Calu3 (cell line): ENCODE measurements around the gene DEFB131A. TPM values are rescaled to one million over a fixed set of nuclear protein-coding genes. Genes with fewer than 3 reads are reported as not detected.
"Not testable (repeated sequence)": the region's sequence is repeated elsewhere in the genome, so short reads cannot be mapped to it uniquely, and the experiment has no call there.

ENCODE experiments used
- Bru-seq: library from RNA; stranded (reverse); fragments of 400-500 nt; gene quantifications from one replicate; lab custom pipeline; 2021; lab: Mats Ljungman, UMichigan
- BruChase-seq, 2 experiments: library from RNA; stranded (reverse); fragments of 400-500 nt; gene quantifications; one replicate each; lab custom pipeline; 2021; lab: Mats Ljungman, UMichigan
- BruUV-seq: library from RNA; stranded (reverse); fragments of 400-500 nt; replicated peaks from 2 replicates; lab custom pipeline; 2021; lab: Mats Ljungman, UMichigan
- CTCF ChIA-PET: fragments of 300-600 bp; sonication (Branson Sonifier 250); formaldehyde crosslinking; loops from one replicate; lab custom pipeline; 2022; ENCODE audit warnings: antibody characterized with exemption; lab: Charles Lee
- DNase-seq: peaks from one replicate; pipeline ENCODE4 v3.0.0; 2022
- H3K27ac Mint-ChIP-seq: one replicate; pipeline ENCODE4 v1.8.0; 2022; ENCODE audit warnings: mixed read lengths; ENCODE audit not compliant: unreplicated experiment
- H3K27me3 Mint-ChIP-seq: one replicate; pipeline ENCODE4 v1.8.0; 2022; ENCODE audit warnings: mixed read lengths; ENCODE audit not compliant: unreplicated experiment
- H3K36me3 Mint-ChIP-seq: one replicate; pipeline ENCODE4 v1.8.0; 2022; ENCODE audit warnings: mild to moderate bottlenecking, moderate library complexity, mixed read lengths; ENCODE audit not compliant: insufficient read depth, unreplicated experiment
- H3K4me1 Mint-ChIP-seq: one replicate; pipeline ENCODE4 v1.8.0; 2022; ENCODE audit warnings: mild to moderate bottlenecking, low read depth, mixed read lengths; ENCODE audit not compliant: unreplicated experiment
- H3K4me3 Mint-ChIP-seq: one replicate; pipeline ENCODE4 v1.8.0; 2022; ENCODE audit warnings: mild to moderate bottlenecking, low read depth, moderate library complexity, mixed read lengths; ENCODE audit not compliant: unreplicated experiment
- H3K9me3 Mint-ChIP-seq: one replicate; pipeline ENCODE4 v1.8.0; 2022; ENCODE audit warnings: low read depth, mixed read lengths; ENCODE audit not compliant: unreplicated experiment
- CTCF ChIP-seq: fragments of 200-600 bp; IDR thresholded peaks from one replicate; pipeline ENCODE4 v1.8.0; 2022; ENCODE audit warnings: antibody characterized with exemption; ENCODE audit not compliant: unreplicated experiment
- intact Hi-C: fragments of 100-400 bp; cut with micrococcal nuclease; formaldehyde crosslinking; loops from one replicate; pipeline ENCODE4 v1.10.0; 2022; ENCODE audit not compliant: unreplicated experiment
- long read RNA-seq: library from polyadenylated mRNA; stranded (forward); transcript quantifications from one replicate; pipeline ENCODE4 v2.0.0, GENCODE V29; 2022
- total RNA-seq: library from RNA; stranded (reverse); gene quantifications from 2 replicates; pipeline ENCODE4 v1.2.3, GENCODE V29; 2022

Gene DEFB131A
- total RNA-seq (not detected in 2 replicates), Bru-seq, nascent RNA (not detected), BruChase-seq, experiment 1, labeled RNA remaining after a 6-hour chase (not detected), BruChase-seq, experiment 2, labeled RNA remaining after a 2-hour chase (not detected)
- long read RNA-seq, result 0 reads

- CTCF ChIA-PET, H3K27ac Mint-ChIP-seq, H3K9me3 Mint-ChIP-seq, BruUV-seq, DNase-seq, H3K4me3 Mint-ChIP-seq, intact Hi-C loops, H3K27me3 Mint-ChIP-seq, H3K36me3 Mint-ChIP-seq, H3K4me1 Mint-ChIP-seq: not testable (repeated sequence)
Observed at GRCh38 chr4:9444114-9444513, at the start of gene DEFB131A. Gene DEFB131A, plus strand, starts transcription at chr4:9444414. Its CDS starts 120 bp downstream, at chr4:9444534.

- H3K4me1 Mint-ChIP-seq, H3K4me3 Mint-ChIP-seq, DNase-seq: not testable (repeated sequence)
Observed at GRCh38 chr4:9405774-9406173, 38.4 kb upstream of the DEFB131A start.

GRCh38 chr4:9406491-9406890 lies 37.7 kb upstream of the DEFB131A start:
- H3K9me3 Mint-ChIP-seq, DNase-seq, H3K4me1 Mint-ChIP-seq, H3K4me3 Mint-ChIP-seq, H3K27me3 Mint-ChIP-seq, CTCF ChIA-PET, H3K36me3 Mint-ChIP-seq, BruUV-seq, H3K27ac Mint-ChIP-seq, intact Hi-C loops: not testable (repeated sequence)

More at GRCh38 chr4:9405774-9406173, 38.4 kb upstream of the DEFB131A start:
- H3K27ac Mint-ChIP-seq, H3K36me3 Mint-ChIP-seq, H3K9me3 Mint-ChIP-seq, BruUV-seq, intact Hi-C loops, CTCF ChIA-PET, H3K27me3 Mint-ChIP-seq: not testable (repeated sequence)

GRCh38 chr4:9409793-9410192 lies 34.4 kb upstream of the DEFB131A start:
- Mint-ChIP-seq H3K36me3 (no peaks in the 10 kb centered on the region), H3K4me3 (no peak overlapping the region), H3K9me3 (peaks cover 7% of the 10 kb centered on the region), H3K27ac (no peak overlapping the region), H3K27me3 (no peaks in the 10 kb centered on the region), H3K4me1 (no peaks in the 10 kb centered on the region)
- no peak for DNase-seq
- intact Hi-C loops, result no loop called here
- CTCF ChIA-PET, result no interaction called here
- no peak for TF ChIP-seq CTCF
- BruUV-seq, result no TSS peak

GRCh38 chr4:9421884-9422455 lies 22.2 kb upstream of the DEFB131A start:
- DNase-seq, BruUV-seq, H3K36me3 Mint-ChIP-seq, H3K27ac Mint-ChIP-seq, H3K4me1 Mint-ChIP-seq, intact Hi-C loops, H3K27me3 Mint-ChIP-seq, H3K9me3 Mint-ChIP-seq, H3K4me3 Mint-ChIP-seq, CTCF ChIA-PET: not testable (repeated sequence)

- intact Hi-C loops, H3K4me3 Mint-ChIP-seq, H3K4me1 Mint-ChIP-seq, H3K27me3 Mint-ChIP-seq, BruUV-seq, H3K36me3 Mint-ChIP-seq, H3K9me3 Mint-ChIP-seq, H3K27ac Mint-ChIP-seq, DNase-seq, CTCF ChIA-PET: not testable (repeated sequence)
Observed at GRCh38 chr4:9425916-9426315, 18.3 kb upstream of the DEFB131A start.

GRCh38 chr4:9430061-9430460 lies 14.2 kb upstream of the DEFB131A start:
- H3K9me3 Mint-ChIP-seq, intact Hi-C loops, H3K36me3 Mint-ChIP-seq, CTCF ChIA-PET, DNase-seq, H3K4me1 Mint-ChIP-seq, H3K4me3 Mint-ChIP-seq, H3K27me3 Mint-ChIP-seq, BruUV-seq, H3K27ac Mint-ChIP-seq: not testable (repeated sequence)

- H3K27me3 Mint-ChIP-seq, H3K27ac Mint-ChIP-seq, BruUV-seq, H3K4me1 Mint-ChIP-seq, intact Hi-C loops, DNase-seq, H3K4me3 Mint-ChIP-seq, H3K36me3 Mint-ChIP-seq, CTCF ChIA-PET, H3K9me3 Mint-ChIP-seq: not testable (repeated sequence)
Observed at GRCh38 chr4:9433320-9433719, 10.9 kb upstream of the DEFB131A start.

- H3K4me1 Mint-ChIP-seq, result not testable (repeated sequence)
Observed at GRCh38 chr4:9436728-9437127, 7.5 kb upstream of the DEFB131A start.

More at GRCh38 chr4:9436728-9437127, 7.5 kb upstream of the DEFB131A start:
- BruUV-seq, H3K36me3 Mint-ChIP-seq, H3K4me3 Mint-ChIP-seq, H3K27ac Mint-ChIP-seq, H3K27me3 Mint-ChIP-seq, DNase-seq, H3K9me3 Mint-ChIP-seq, CTCF ChIA-PET, intact Hi-C loops: not testable (repeated sequence)
